NCI-H2029 (cell line): ENCODE data around the gene NBPF26.
"Not testable (repeated sequence)": the region's sequence is repeated elsewhere in the genome, so short reads cannot be mapped to it uniquely, and the experiment has no call there.

Experiments
- DNase-seq: peaks from one replicate; lab custom pipeline; 2025; lab: John Stamatoyannopoulos, UW

Gene NBPF26

GRCh38 chr1:120723715-120724402, at the start of gene NBPF26:
NBPF26 (plus strand) TSS chr1:120723945.
- not testable (repeated sequence) for DNase-seq

- DNase-seq: not testable (repeated sequence)
These were observed 43.5 kb upstream of the NBPF26 start for GRCh38 chr1:120680106-120680819.

- DNase-seq: not testable (repeated sequence)
These were observed 42.8 kb upstream of the NBPF26 start for GRCh38 chr1:120680938-120681337.

GRCh38 chr1:120684397-120684796, 39.3 kb upstream of the NBPF26 start:
- DNase-seq: not testable (repeated sequence)

GRCh38 chr1:120685622-120686021, 38.1 kb upstream of the NBPF26 start:
- DNase-seq: not testable (repeated sequence)

- not testable (repeated sequence) for DNase-seq
These were observed 36.5 kb upstream of the NBPF26 start for GRCh38 chr1:120687250-120687649.

GRCh38 chr1:120700807-120701562, 22.8 kb upstream of the NBPF26 start:
- not testable (repeated sequence) for DNase-seq

GRCh38 chr1:120723358-120723714, 409 bp upstream of the NBPF26 start:
- not testable (repeated sequence) for DNase-seq

GRCh38 chr1:120724507-120724906, 762 bp downstream of the NBPF26 start:
- DNase-seq: not testable (repeated sequence)

GRCh38 chr1:120728811-120729210, 5.1 kb downstream of the NBPF26 start:
- not testable (repeated sequence) for DNase-seq

- DNase-seq: not testable (repeated sequence)
These were observed 45.3 kb downstream of the NBPF26 start for GRCh38 chr1:120769090-120769489.

- DNase-seq: not testable (repeated sequence)
These were observed 81.7 kb downstream of the NBPF26 start for GRCh38 chr1:120805452-120805851.

- DNase-seq: not testable (repeated sequence)
These were observed 88.1 kb downstream of the NBPF26 start for GRCh38 chr1:120811822-120812221.

GRCh38 chr1:120825051-120825450, 101.3 kb downstream of the NBPF26 start:
- DNase-seq: not testable (repeated sequence)

- not testable (repeated sequence) for DNase-seq
These were observed 102.9 kb downstream of the NBPF26 start for GRCh38 chr1:120826623-120827022.

GRCh38 chr1:120844186-120844944, 120.6 kb downstream of the NBPF26 start:
- peak; percentile 6 for DNase-seq

GRCh38 chr1:120844945-120845330, 121.2 kb downstream of the NBPF26 start:
- DNase-seq: not testable (repeated sequence)

- DNase-seq: not testable (repeated sequence)
These were observed 125.9 kb downstream of the NBPF26 start for GRCh38 chr1:120849400-120850286.

GRCh38 chr1:120850287-120850536, 126.5 kb downstream of the NBPF26 start:
- not testable (repeated sequence) for DNase-seq

- peak; percentile 66 for DNase-seq
These were observed 127.0 kb downstream of the NBPF26 start for GRCh38 chr1:120850537-120851421.
